ENCODE results near the gene CPED1.
A peak's percentile ranks its signal among the peaks of the same experiment; 100 is the strongest.
"Not testable (repeated sequence)": the region's sequence is repeated elsewhere in the genome, so short reads cannot be mapped to it uniquely, and the experiment has no call there.

The CPED1 gene

GRCh38 chr7:121180436-121181063, 192.0 kb downstream of the CPED1 start:
- no peak for DNase-seq

- DNase-seq = no peak
These were observed 192.8 kb downstream of the CPED1 start for GRCh38 chr7:121181357-121181756.

GRCh38 chr7:121182281-121182680, 193.8 kb downstream of the CPED1 start:
- no peak for DNase-seq

- DNase-seq = no peak
These were observed 194.4 kb downstream of the CPED1 start for GRCh38 chr7:121182902-121183301.

- not testable (repeated sequence) for DNase-seq
These were observed 195.4 kb downstream of the CPED1 start for GRCh38 chr7:121183883-121184282.

GRCh38 chr7:121186746-121187145, 198.2 kb downstream of the CPED1 start:
- DNase-seq = no peak

- no peak for DNase-seq
These were observed 198.7 kb downstream of the CPED1 start for GRCh38 chr7:121187222-121187621.

- DNase-seq = no peak
These were observed 199.2 kb downstream of the CPED1 start for GRCh38 chr7:121187676-121188075.

GRCh38 chr7:121192834-121193233, 204.3 kb downstream of the CPED1 start:
- DNase-seq = no peak

GRCh38 chr7:121195010-121195409, 206.5 kb downstream of the CPED1 start:
- no peak for DNase-seq

GRCh38 chr7:121195874-121196273, 207.4 kb downstream of the CPED1 start:
- DNase-seq = no peak

- no peak for DNase-seq
These were observed 207.8 kb downstream of the CPED1 start for GRCh38 chr7:121196286-121196685.

- no peak for DNase-seq
These were observed 208.9 kb downstream of the CPED1 start for GRCh38 chr7:121197455-121197854.

- no peak for DNase-seq
These were observed 210.0 kb downstream of the CPED1 start for GRCh38 chr7:121198502-121198901.

GRCh38 chr7:121202125-121202524, 213.6 kb downstream of the CPED1 start:
- DNase-seq = no peak

- DNase-seq = no peak
These were observed 214.3 kb downstream of the CPED1 start for GRCh38 chr7:121202834-121203233.

GRCh38 chr7:121204537-121204936, 216.0 kb downstream of the CPED1 start:
- DNase-seq = no peak

GRCh38 chr7:121205777-121206176, 217.3 kb downstream of the CPED1 start:
- no peak for DNase-seq

- no peak for DNase-seq
These were observed 222.7 kb downstream of the CPED1 start for GRCh38 chr7:121211253-121211652.

GRCh38 chr7:121212036-121212435, 223.5 kb downstream of the CPED1 start:
- no peak for DNase-seq

- peak in 1 of 51 donors; percentile 31 for DNase-seq
These were observed 226.1 kb downstream of the CPED1 start for GRCh38 chr7:121214657-121215056.

- no peak for DNase-seq
These were observed 230.5 kb downstream of the CPED1 start for GRCh38 chr7:121219026-121219425.

GRCh38 chr7:121221108-121221507, 232.6 kb downstream of the CPED1 start:
- not testable (repeated sequence) for DNase-seq

- no peak for DNase-seq
These were observed 240.3 kb downstream of the CPED1 start for GRCh38 chr7:121228779-121229178.

Measured in hypothalamus (tissue), 51 donors.